ENCODE results near the gene CD247.

GRCh38 chr1:167548059-167548932 lies 30.0 kb upstream of the CD247 start:
- no peak for TF ChIP-seq MAZ (IDR thresholded peaks at IDR 0.05; ENCODE audit: borderline replicate concordance, low read depth, low read length)
- peak; percentile 62; the same call in 1 of the 2 replicates for TF ChIP-seq CEBPB (IDR thresholded peaks at IDR 0.05; ENCODE audit: low read depth, low read length)
- no peak for TF ChIP-seq CTCF (conservative IDR thresholded peaks at IDR 0.05; ENCODE audit: low read depth, low read length)
- no peak for TF ChIP-seq FOS (IDR thresholded peaks at IDR 0.05; ENCODE audit: low read depth, low read length)
- TF ChIP-seq RAD21 (IDR thresholded peaks at IDR 0.05; ENCODE audit: low read length), result no peak
- TF ChIP-seq POLR2A (IDR thresholded peaks at IDR 0.05; ENCODE audit: low read depth, low read length), result no peak
- no peak for TF ChIP-seq ELK1 (IDR thresholded peaks at IDR 0.05; ENCODE audit: borderline replicate concordance, low read depth, low read length)
- no peak for TF ChIP-seq USF2 (IDR thresholded peaks at IDR 0.05; ENCODE audit: low read depth, low read length)
- no peak for TF ChIP-seq BHLHE40 (IDR thresholded peaks at IDR 0.05; ENCODE audit: low read depth, low read length)
- peak; percentile 87 for TF ChIP-seq NFE2L2 (IDR thresholded peaks at IDR 0.05; ENCODE audit: low read depth, low read length)
- no peak for TF ChIP-seq SMC3 (IDR thresholded peaks at IDR 0.05; ENCODE audit: low read depth, low read length)
- TF ChIP-seq MXI1 (IDR thresholded peaks at IDR 0.05; ENCODE audit: borderline replicate concordance, low read depth, low read length), result no peak
